HL-60 (cell line): ENCODE results near the gene SPON1.

Experiments used
- DNase-seq, 2 experiments: peaks; one replicate each; pipeline ENCODE4 v3.0.0-alpha.2; 2010 to 2020; ENCODE audit warnings: low read depth in 1 of 2, low spot score in 1 of 2
- H3K27ac ChIP-seq: fragments of 250-450 bp; sonication (Bioruptor Pico); replicated peaks from 2 replicates; pipeline ENCODE4 v1.5.1; 2020; ENCODE audit warnings: mild to moderate bottlenecking, moderate library complexity
- H3K27me3 ChIP-seq: fragments of 250-450 bp; sonication (Bioruptor Pico); 2 replicates; pipeline ENCODE4 v1.5.1; 2021; ENCODE audit warnings: mild to moderate bottlenecking, moderate library complexity; ENCODE audit not compliant: insufficient read depth, poor library complexity, severe bottlenecking
- H3K4me3 ChIP-seq: replicated peaks from 2 replicates; pipeline ENCODE4 v1.5.1; 2011; ENCODE audit warnings: mild to moderate bottlenecking, control low read depth, low read length; ENCODE audit not compliant: insufficient read depth
- GABPA ChIP-seq: IDR thresholded peaks from 2 replicates; pipeline ENCODE4 v1.6.1; 2012; ENCODE audit warnings: low read depth
- POLR2AphosphoS5 ChIP-seq: IDR thresholded peaks from 2 replicates; pipeline ENCODE4 v1.6.1; 2012; ENCODE audit warnings: low read depth
- REST ChIP-seq: IDR thresholded peaks from 2 replicates; pipeline ENCODE4 v1.6.1; 2012; ENCODE audit warnings: low read depth; ENCODE audit not compliant: insufficient replicate concordance
- SPI1 ChIP-seq: IDR thresholded peaks from 2 replicates; pipeline ENCODE4 v1.6.1; 2012; ENCODE audit warnings: low read depth, mild to moderate bottlenecking, borderline replicate concordance
- TF ChIP-seq, protein P1 (sequence below): IDR thresholded peaks from one replicate; pipeline ENCODE4 v1.5.1; 2011; ENCODE audit warnings: low read length, control low read depth, inconsistent platforms; ENCODE audit not compliant: insufficient read depth

The SPON1 gene

DNA sequence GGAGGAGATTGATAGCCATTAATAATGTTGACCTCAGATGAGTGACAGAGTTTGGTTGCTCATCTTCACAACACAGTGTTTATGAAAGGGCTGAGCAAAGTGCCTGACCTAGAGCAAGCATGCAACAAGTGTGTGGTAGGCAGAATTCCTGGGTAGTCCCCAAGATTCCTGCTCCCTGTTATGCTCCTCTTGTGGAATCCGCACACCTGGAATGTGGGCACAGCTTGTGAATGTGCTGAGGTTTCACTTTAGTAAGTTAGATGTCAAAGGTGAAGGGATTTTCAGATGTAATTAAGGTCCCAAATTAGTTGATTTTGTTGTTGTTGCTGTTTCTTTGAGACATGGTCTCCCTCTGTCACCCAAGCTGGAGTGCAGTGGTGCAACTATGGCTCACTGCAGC lies 20.7 kb upstream of the SPON1 start:
- H3K4me3 ChIP-seq = no peak overlapping the region
- no peaks in the 10 kb centered on the region for H3K27me3 ChIP-seq
- DNase-seq = no peak
- H3K27ac ChIP-seq = no peak overlapping the region
- TF ChIP-seq GABPA = no peak
- TF ChIP-seq, protein P1, sequence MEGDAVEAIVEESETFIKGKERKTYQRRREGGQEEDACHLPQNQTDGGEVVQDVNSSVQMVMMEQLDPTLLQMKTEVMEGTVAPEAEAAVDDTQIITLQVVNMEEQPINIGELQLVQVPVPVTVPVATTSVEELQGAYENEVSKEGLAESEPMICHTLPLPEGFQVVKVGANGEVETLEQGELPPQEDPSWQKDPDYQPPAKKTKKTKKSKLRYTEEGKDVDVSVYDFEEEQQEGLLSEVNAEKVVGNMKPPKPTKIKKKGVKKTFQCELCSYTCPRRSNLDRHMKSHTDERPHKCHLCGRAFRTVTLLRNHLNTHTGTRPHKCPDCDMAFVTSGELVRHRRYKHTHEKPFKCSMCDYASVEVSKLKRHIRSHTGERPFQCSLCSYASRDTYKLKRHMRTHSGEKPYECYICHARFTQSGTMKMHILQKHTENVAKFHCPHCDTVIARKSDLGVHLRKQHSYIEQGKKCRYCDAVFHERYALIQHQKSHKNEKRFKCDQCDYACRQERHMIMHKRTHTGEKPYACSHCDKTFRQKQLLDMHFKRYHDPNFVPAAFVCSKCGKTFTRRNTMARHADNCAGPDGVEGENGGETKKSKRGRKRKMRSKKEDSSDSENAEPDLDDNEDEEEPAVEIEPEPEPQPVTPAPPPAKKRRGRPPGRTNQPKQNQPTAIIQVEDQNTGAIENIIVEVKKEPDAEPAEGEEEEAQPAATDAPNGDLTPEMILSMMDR = no peak
- no peak for TF ChIP-seq SPI1
- TF ChIP-seq REST = no peak
- TF ChIP-seq POLR2AphosphoS5 = no peak

DNA sequence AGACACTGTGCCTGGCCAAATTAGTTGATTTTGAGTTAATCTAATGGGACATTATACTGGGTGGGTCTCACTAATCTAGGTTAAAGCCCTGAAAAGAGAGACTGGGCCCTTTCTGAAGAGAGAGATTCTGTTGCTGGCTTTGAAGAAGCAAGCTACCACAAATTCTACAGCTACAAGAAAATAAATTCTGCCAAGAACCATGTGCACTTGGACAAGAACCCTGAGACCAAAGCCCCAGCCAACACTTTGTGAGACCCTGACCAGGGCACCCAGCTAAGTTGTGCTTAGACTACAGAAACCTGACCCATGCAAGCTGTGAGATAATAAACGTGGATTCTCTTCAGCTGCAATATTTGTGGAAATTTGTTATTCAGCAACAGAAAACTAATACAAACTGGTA lies 20.1 kb upstream of the SPON1 start:
- no peak for DNase-seq
- no peak overlapping the region for H3K4me3 ChIP-seq
- H3K27ac ChIP-seq = no peak overlapping the region
- H3K27me3 ChIP-seq = no peaks in the 10 kb centered on the region
- TF ChIP-seq POLR2AphosphoS5 (no peak), GABPA (no peak), REST (no peak), SPI1 (no peak)
- TF ChIP-seq, protein P1 = no peak

GRCh38 chr11:13942971-13943381 lies 19.5 kb upstream of the SPON1 start:
- no peak overlapping the region for H3K4me3 ChIP-seq
- no peak overlapping the region for H3K27ac ChIP-seq
- TF ChIP-seq, protein P1 = no peak
- TF ChIP-seq REST (no peak), POLR2AphosphoS5 (no peak), GABPA (no peak), SPI1 (no peak)
- no peak for DNase-seq
- no peaks in the 10 kb centered on the region for H3K27me3 ChIP-seq
